Mucosa of descending colon (tissue), 3 donors: ENCODE measurements around the gene C1orf210. TPM values are rescaled to one million over a fixed set of nuclear protein-coding genes. Genes with fewer than 3 reads are reported as not detected.

Experiments
- ATAC-seq: fragments of 200-7000 bp; cut with Tn5 transposase; one replicate; pipeline ENCODE4 v1.9.1; 2020; ENCODE audit warnings: mild to moderate bottlenecking, moderate library complexity
- DNase-seq, 3 donors: peaks; one replicate each; pipeline ENCODE4 v3.0.0-alpha.2; 2020
- H3K36me3 ChIP-seq: fragments of 200-600 bp; one replicate; pipeline ENCODE4 v1.8.0; 2021; ENCODE audit warnings: low read depth, mild to moderate bottlenecking
- H3K4me1 ChIP-seq: fragments of 200-600 bp; one replicate; pipeline ENCODE4 v1.8.0; 2021; ENCODE audit warnings: low read depth, mild to moderate bottlenecking
- H3K4me3 ChIP-seq: fragments of 200-600 bp; one replicate; pipeline ENCODE4 v1.8.0; 2021; ENCODE audit warnings: mild to moderate bottlenecking
- H3K9me3 ChIP-seq: fragments of 200-600 bp; one replicate; pipeline ENCODE4 v1.8.0; 2021; ENCODE audit warnings: mild to moderate bottlenecking
- intact Hi-C, 2 donors: fragments of 100-400 bp; cut with DNase I in 1 of 2; cut with micrococcal nuclease in 1 of 2; formaldehyde crosslinking; loops; one replicate each; pipeline versions ENCODE4 v1.11.0 to v1.11.1; 2022; cut with DNase I, micrococcal nuclease
- total RNA-seq, 3 donors: library from RNA; stranded (reverse); fragmentation: NEBNext Ultra II Directional in 2 of 3; extraction: Animal tissue kit (Norgen Biotek cat#: 25700) in 2 of 3; gene quantifications; one replicate each; pipeline versions ENCODE4 v1.2.1 to v1.2.4, GENCODE V29; 2021 to 2023
- TF ChIP-seq, protein P1 (sequence below): fragments of 200-600 bp; IDR thresholded peaks from one replicate; pipeline ENCODE4 v1.8.0; 2022; ENCODE audit warnings: antibody characterized with exemption, mild to moderate bottlenecking
- donor health status: DM: no; HTN: no; CAD: no; lungs with moderate emphysema.
- donor health status: DM: no; HTN: no; CAD: no.
- donor health status: DM: no; HTN: yes; CAD: no.

C1orf210 gene
- total RNA-seq, 3 donors from 2014 or later: 33.1 to 102 (median 63.3) TPM

GRCh38 chr1:43238085-43238484 is 47.3 kb downstream of the C1orf210 start:
- TF ChIP-seq, protein P1, sequence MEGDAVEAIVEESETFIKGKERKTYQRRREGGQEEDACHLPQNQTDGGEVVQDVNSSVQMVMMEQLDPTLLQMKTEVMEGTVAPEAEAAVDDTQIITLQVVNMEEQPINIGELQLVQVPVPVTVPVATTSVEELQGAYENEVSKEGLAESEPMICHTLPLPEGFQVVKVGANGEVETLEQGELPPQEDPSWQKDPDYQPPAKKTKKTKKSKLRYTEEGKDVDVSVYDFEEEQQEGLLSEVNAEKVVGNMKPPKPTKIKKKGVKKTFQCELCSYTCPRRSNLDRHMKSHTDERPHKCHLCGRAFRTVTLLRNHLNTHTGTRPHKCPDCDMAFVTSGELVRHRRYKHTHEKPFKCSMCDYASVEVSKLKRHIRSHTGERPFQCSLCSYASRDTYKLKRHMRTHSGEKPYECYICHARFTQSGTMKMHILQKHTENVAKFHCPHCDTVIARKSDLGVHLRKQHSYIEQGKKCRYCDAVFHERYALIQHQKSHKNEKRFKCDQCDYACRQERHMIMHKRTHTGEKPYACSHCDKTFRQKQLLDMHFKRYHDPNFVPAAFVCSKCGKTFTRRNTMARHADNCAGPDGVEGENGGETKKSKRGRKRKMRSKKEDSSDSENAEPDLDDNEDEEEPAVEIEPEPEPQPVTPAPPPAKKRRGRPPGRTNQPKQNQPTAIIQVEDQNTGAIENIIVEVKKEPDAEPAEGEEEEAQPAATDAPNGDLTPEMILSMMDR: peak; percentile 65
- Histone ChIP-seq H3K4me1 (peaks cover 15% of the 10 kb centered on the region), H3K9me3 (no peaks in the 10 kb centered on the region), H3K4me3 (no peak overlapping the region), H3K36me3 (no peaks in the 10 kb centered on the region)
- DNase-seq (peak in 2 of 3 donors; percentile 72 to 92), ATAC-seq (peak; percentile 83)
- intact Hi-C loops: loop anchor here in 1 of 2 donors (10.0 kb wide), 1 partner anchor 177 kb away; no protein-coding TSS in a partner anchor

- TF ChIP-seq, protein P1: no peak
- Histone ChIP-seq H3K9me3 (no peaks in the 10 kb centered on the region), H3K36me3 (no peaks in the 10 kb centered on the region), H3K4me3 (no peak overlapping the region), H3K4me1 (peaks cover 15% of the 10 kb centered on the region)
- intact Hi-C loops: loop anchor here in 1 of 2 donors (10.0 kb wide), 1 partner anchor 178 kb away; no protein-coding TSS in a partner anchor
- DNase-seq (no peak), ATAC-seq (no peak)
Measured at GRCh38 chr1:43237121-43237520, 48.3 kb downstream of the C1orf210 start.

GRCh38 chr1:43235451-43236121 is 49.8 kb downstream of the C1orf210 start:
- Histone ChIP-seq H3K4me3 (no peak overlapping the region), H3K36me3 (no peaks in the 10 kb centered on the region), H3K9me3 (no peaks in the 10 kb centered on the region), H3K4me1 (peaks cover 15% of the 10 kb centered on the region)
- TF ChIP-seq, protein P1: no peak
- ATAC-seq (peak; percentile 76), DNase-seq (peak; percentile 49 to 69 (median 58))
- intact Hi-C loops: loop anchor here in 1 of 2 donors (10.0 kb wide), 1 partner anchor 179 kb away; no protein-coding TSS in a partner anchor

- Histone ChIP-seq H3K36me3 (no peaks in the 10 kb centered on the region), H3K4me3 (no peak overlapping the region), H3K4me1 (peaks cover 15% of the 10 kb centered on the region), H3K9me3 (no peaks in the 10 kb centered on the region)
- TF ChIP-seq, protein P1: no peak
- intact Hi-C loops: loop anchor here in 1 of 2 donors (10.0 kb wide), 1 partner anchor 180 kb away; no protein-coding TSS in a partner anchor
- no peak for ATAC-seq
- DNase-seq: no peak
Measured at GRCh38 chr1:43235040-43235439, 50.3 kb downstream of the C1orf210 start.

- no peak for DNase-seq
Measured at GRCh38 chr1:43234267-43234666, 51.1 kb downstream of the C1orf210 start.

More at GRCh38 chr1:43234267-43234666, 51.1 kb downstream of the C1orf210 start:
- no peaks in the 10 kb centered on the region for H3K36me3 ChIP-seq
- ATAC-seq: no peak
- no peak overlapping the region for H3K4me3 ChIP-seq
- TF ChIP-seq, protein P1: no peak
- H3K4me1 ChIP-seq: peaks cover 15% of the 10 kb centered on the region
- intact Hi-C loops: loop anchor here in 1 of 2 donors (10.0 kb wide), 1 partner anchor 181 kb away; no protein-coding TSS in a partner anchor
- no peaks in the 10 kb centered on the region for H3K9me3 ChIP-seq
